IMR-90 (cell line): ENCODE data around the gene IMPDH1.

Experiments
- BHLHE40 ChIP-seq: fragments of 150-350 bp; IDR thresholded peaks from 2 replicates; pipeline ENCODE4 v1.6.1; 2016; ENCODE audit warnings: mild to moderate bottlenecking, low read depth, low read length
- CHD1 ChIP-seq: IDR thresholded peaks from 2 replicates; pipeline ENCODE4 v1.6.1; 2012; ENCODE audit warnings: low read depth, low read length, improper control_type of control experiment
- MAFK ChIP-seq: IDR thresholded peaks from 2 replicates; pipeline ENCODE4 v1.6.1; 2012; ENCODE audit warnings: low read depth, low read length, improper control_type of control experiment
- POLR2A ChIP-seq: IDR thresholded peaks from 2 replicates; pipeline ENCODE4 v1.6.1; 2012; ENCODE audit warnings: mild to moderate bottlenecking, low read depth, low read length
- RCOR1 ChIP-seq: IDR thresholded peaks from 2 replicates; pipeline ENCODE4 v1.6.1; 2012; ENCODE audit warnings: mild to moderate bottlenecking, low read length, improper control_type of control experiment; ENCODE audit not compliant: insufficient replicate concordance
- SMC3 ChIP-seq: fragments of 150-350 bp; IDR thresholded peaks from 2 replicates; pipeline ENCODE4 v1.6.1; 2016; ENCODE audit warnings: low read depth, mild to moderate bottlenecking, antibody characterized with exemption, low read length, moderate library complexity
- TF ChIP-seq, protein P1 (sequence below): conservative IDR thresholded peaks from 2 replicates; pipeline ENCODE4 v1.5.1; 2012; ENCODE audit warnings: mild to moderate bottlenecking, low read depth, low read length, improper control_type of control experiment

GRCh38 chr7:128360359-128360678, 49.5 kb downstream of the IMPDH1 start:
- TF ChIP-seq, protein P1, sequence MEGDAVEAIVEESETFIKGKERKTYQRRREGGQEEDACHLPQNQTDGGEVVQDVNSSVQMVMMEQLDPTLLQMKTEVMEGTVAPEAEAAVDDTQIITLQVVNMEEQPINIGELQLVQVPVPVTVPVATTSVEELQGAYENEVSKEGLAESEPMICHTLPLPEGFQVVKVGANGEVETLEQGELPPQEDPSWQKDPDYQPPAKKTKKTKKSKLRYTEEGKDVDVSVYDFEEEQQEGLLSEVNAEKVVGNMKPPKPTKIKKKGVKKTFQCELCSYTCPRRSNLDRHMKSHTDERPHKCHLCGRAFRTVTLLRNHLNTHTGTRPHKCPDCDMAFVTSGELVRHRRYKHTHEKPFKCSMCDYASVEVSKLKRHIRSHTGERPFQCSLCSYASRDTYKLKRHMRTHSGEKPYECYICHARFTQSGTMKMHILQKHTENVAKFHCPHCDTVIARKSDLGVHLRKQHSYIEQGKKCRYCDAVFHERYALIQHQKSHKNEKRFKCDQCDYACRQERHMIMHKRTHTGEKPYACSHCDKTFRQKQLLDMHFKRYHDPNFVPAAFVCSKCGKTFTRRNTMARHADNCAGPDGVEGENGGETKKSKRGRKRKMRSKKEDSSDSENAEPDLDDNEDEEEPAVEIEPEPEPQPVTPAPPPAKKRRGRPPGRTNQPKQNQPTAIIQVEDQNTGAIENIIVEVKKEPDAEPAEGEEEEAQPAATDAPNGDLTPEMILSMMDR: no peak
- TF ChIP-seq MAFK (no peak), POLR2A (no peak), SMC3 (no peak), CHD1 (no peak), RCOR1 (no peak), BHLHE40 (no peak)
